GM18867 (cell line): ENCODE data around the gene CSNK2A1.
"Not testable (repeated sequence)": the region's sequence is repeated elsewhere in the genome, so short reads cannot be mapped to it uniquely, and the experiment has no call there.

Experiments used
- ATAC-seq: cut with Tn5 transposase; IDR thresholded peaks from one replicate; pipeline ENCODE4 v1.9.1; 2021; ENCODE audit warnings: mild to moderate bottlenecking, moderate library complexity; ENCODE audit not compliant: unreplicated experiment

The CSNK2A1 gene

GRCh38 chr20:536426-537010, 7.1 kb downstream of the CSNK2A1 start:
- ATAC-seq = no peak

- ATAC-seq = no peak
Measured at GRCh38 chr20:535958-536357, 7.6 kb downstream of the CSNK2A1 start.

GRCh38 chr20:533526-533925, 10.1 kb downstream of the CSNK2A1 start:
- no peak for ATAC-seq

GRCh38 chr20:532530-532929, 11.1 kb downstream of the CSNK2A1 start:
- ATAC-seq = no peak

GRCh38 chr20:531608-532007, 12.0 kb downstream of the CSNK2A1 start:
- no peak for ATAC-seq

GRCh38 chr20:530321-530720, 13.3 kb downstream of the CSNK2A1 start:
- no peak for ATAC-seq

GRCh38 chr20:528923-529604, 14.5 kb downstream of the CSNK2A1 start:
- ATAC-seq = no peak

GRCh38 chr20:527571-527886, 16.1 kb downstream of the CSNK2A1 start:
- no peak for ATAC-seq

GRCh38 chr20:521860-522259, 21.7 kb downstream of the CSNK2A1 start:
- ATAC-seq = no peak

- no peak for ATAC-seq
Measured at GRCh38 chr20:519999-520398, 23.6 kb downstream of the CSNK2A1 start.

- no peak for ATAC-seq
Measured at GRCh38 chr20:517221-517620, 26.4 kb downstream of the CSNK2A1 start.

- ATAC-seq = no peak
Measured at GRCh38 chr20:516799-517198, 26.8 kb downstream of the CSNK2A1 start.

- no peak for ATAC-seq
Measured at GRCh38 chr20:515696-516095, 27.9 kb downstream of the CSNK2A1 start.

- no peak for ATAC-seq
Measured at GRCh38 chr20:513429-513828, 30.2 kb downstream of the CSNK2A1 start.

GRCh38 chr20:510328-511057, 33.1 kb downstream of the CSNK2A1 start:
- not testable (repeated sequence) for ATAC-seq

- not testable (repeated sequence) for ATAC-seq
Measured at GRCh38 chr20:508364-508787, 35.2 kb downstream of the CSNK2A1 start.

- no peak for ATAC-seq
Measured at GRCh38 chr20:507761-508332, 35.7 kb downstream of the CSNK2A1 start.

- ATAC-seq = no peak
Measured at GRCh38 chr20:507006-507758, 36.4 kb downstream of the CSNK2A1 start.

- no peak for ATAC-seq
Measured at GRCh38 chr20:504632-505075, 38.9 kb downstream of the CSNK2A1 start.

GRCh38 chr20:503048-503737, 40.4 kb downstream of the CSNK2A1 start:
- ATAC-seq = no peak

- ATAC-seq = no peak
Measured at GRCh38 chr20:497979-498378, 45.6 kb downstream of the CSNK2A1 start.
